GM12878 (cell line): ENCODE measurements around the gene ZNF470. TPM values are rescaled to one million over a fixed set of nuclear protein-coding genes. Genes with fewer than 3 reads are reported as not detected.

ENCODE experiments used
- ATAC-seq: fragments of 200-7000 bp; cut with Tn5 transposase; 3 replicates; pipeline ENCODE4 v1.9.1; 2020; ENCODE audit warnings: mild to moderate bottlenecking, moderate library complexity
- BruUV-seq: library from RNA; stranded (reverse); fragments of 400-500 nt; replicated peaks from 2 replicates; lab custom pipeline; 2021; lab: Mats Ljungman, UMichigan
- CTCF ChIA-PET: fragments of 300-600 bp; sonication (Branson Sonifier 250); formaldehyde crosslinking; extraction: SDS; loops from one replicate; lab custom pipeline; 2021; ENCODE audit warnings: inconsistent platforms; lab: Yijun Ruan, JAX
- POLR2A ChIA-PET: fragments of 350-600 bp; formaldehyde crosslinking; extraction: SDS; loops from one replicate; lab custom pipeline; 2021; ENCODE audit warnings: inconsistent platforms; lab: Charles Lee
- RAD21 ChIA-PET: fragments of 300-600 bp; sonication (Branson Sonifier 250); formaldehyde crosslinking; loops from one replicate; lab custom pipeline; 2023; ENCODE audit warnings: antibody characterized with exemption; ENCODE audit not compliant: unreplicated experiment; lab: Charles Lee
- SMC1A ChIA-PET: fragments of 300-600 bp; sonication (Branson Sonifier 250); formaldehyde crosslinking; loops from one replicate; lab custom pipeline; 2023; ENCODE audit not compliant: unreplicated experiment, uncharacterized antibody; lab: Charles Lee
- DNase-seq: peaks from one replicate; pipeline ENCODE4 v3.0.0-alpha.2; 2011; ENCODE audit warnings: low read depth, low spot score
- FAIRE-seq: peaks from 3 replicates; lab custom pipeline; 2011; peaks lifted over from hg19 to GRCh38; lab: Jason Lieb, UNC
- H2AFZ ChIP-seq: 2 replicates; pipeline ENCODE4 v1.6.0; 2011; ENCODE audit warnings: low read depth, low read length, control low read depth; ENCODE audit not compliant: control insufficient read depth
- H3K27ac ChIP-seq: 2 replicates; pipeline ENCODE4 v1.5.1; 2011; ENCODE audit warnings: control low read depth; ENCODE audit not compliant: control insufficient read depth, insufficient read depth
- H3K27me3 ChIP-seq, 2 experiments: replicated peaks in 1 of 2; 2 replicates each; pipeline versions ENCODE4 v1.6.0 to v1.6.1; 2011; ENCODE audit warnings: low read length in 1 of 2; ENCODE audit not compliant: control insufficient read depth in 2 of 2, insufficient read depth in 2 of 2
- H3K36me3 ChIP-seq, 2 experiments: 2 replicates each; pipeline ENCODE4 v1.5.1; 2011; ENCODE audit warnings: low read length in 1 of 2; ENCODE audit not compliant: control insufficient read depth in 2 of 2, insufficient read depth in 2 of 2
- H3K4me1 ChIP-seq: 2 replicates; pipeline ENCODE4 v1.6.1; 2011; ENCODE audit warnings: mild to moderate bottlenecking, low read length, moderate library complexity, mixed read lengths; ENCODE audit not compliant: control insufficient read depth, insufficient read depth
- H3K4me2 ChIP-seq: 2 replicates; pipeline ENCODE4 v1.6.0; 2011; ENCODE audit warnings: control low read depth; ENCODE audit not compliant: control insufficient read depth, insufficient read depth
- H3K4me3 ChIP-seq: fragments of 200-600 bp; sonication (generic); 2 replicates; pipeline ENCODE4 v1.5.1; 2016
- H3K79me2 ChIP-seq: 2 replicates; pipeline ENCODE4 v1.6.0; 2011; ENCODE audit warnings: low read length; ENCODE audit not compliant: control insufficient read depth, insufficient read depth
- H3K9ac ChIP-seq: 2 replicates; pipeline ENCODE4 v1.8.0; 2011; ENCODE audit warnings: low read length, control low read depth, mixed read lengths; ENCODE audit not compliant: control insufficient read depth, insufficient read depth
- H3K9me3 ChIP-seq: replicated peaks from 3 replicates; pipeline ENCODE4 v1.5.1; 2011; ENCODE audit warnings: mild to moderate bottlenecking, low read length; ENCODE audit not compliant: control insufficient read depth, insufficient read depth
- H4K20me1 ChIP-seq: 2 replicates; pipeline ENCODE4 v1.6.0; 2011; ENCODE audit not compliant: control insufficient read depth, insufficient read depth
- BRCA1 ChIP-seq: IDR thresholded peaks from 2 replicates; pipeline ENCODE4 v1.6.1; 2011; ENCODE audit warnings: low read depth, low read length, improper control_type of control experiment
- IRF4 ChIP-seq: IDR thresholded peaks from 2 replicates; pipeline ENCODE4 v1.6.1; 2011; ENCODE audit warnings: low read depth, low read length
- KAT2A ChIP-seq: conservative IDR thresholded peaks from 2 replicates; pipeline ENCODE4 v1.6.1; 2011; ENCODE audit warnings: low read depth, low read length; ENCODE audit not compliant: control insufficient read depth
- KLF5 ChIP-seq: fragments of 450-650 bp; IDR thresholded peaks from 2 replicates; pipeline ENCODE4 v1.6.1; 2014; ENCODE audit warnings: mild to moderate bottlenecking; ENCODE audit not compliant: partially characterized antibody
- NFXL1 ChIP-seq: fragments of 450-650 bp; IDR thresholded peaks from 2 replicates; pipeline ENCODE4 v1.6.1; 2017; ENCODE audit warnings: antibody characterized with exemption, mild to moderate bottlenecking, borderline replicate concordance
- RBBP5 ChIP-seq: fragments of 200-600 bp; sonication (generic); conservative IDR thresholded peaks from 2 replicates; pipeline ENCODE4 v1.6.1; 2016
- SMARCA5 ChIP-seq: fragments of 450-650 bp; IDR thresholded peaks from 2 replicates; pipeline ENCODE4 v1.6.1; 2017; ENCODE audit warnings: mild to moderate bottlenecking
- SMC3 ChIP-seq: IDR thresholded peaks from 2 replicates; pipeline ENCODE4 v1.6.1; 2011; ENCODE audit warnings: low read length, improper control_type of control experiment, borderline replicate concordance
- STAT3 ChIP-seq: IDR thresholded peaks from 2 replicates; pipeline ENCODE4 v1.6.1; 2011; ENCODE audit warnings: low read depth, low read length, improper control_type of control experiment
- WGBS: methylation state at CpG from one replicate; pipeline ENCODE4 v1.1.6; 2016; ENCODE audit warnings: low lambda C conversion rate; ENCODE audit not compliant: insufficient replicate concordance, insufficient coverage; ENCODE audit errors: missing lambda C conversion rate; 5-methylcytosine and 5-hydroxymethylcytosine counted together
- in situ Hi-C: fragments of 300-500 bp; cut with MboI; formaldehyde crosslinking; loops from 9 replicates; pipeline ENCODE4 v1.14.3; 2018; ENCODE audit warnings: mixed read lengths
- intact Hi-C: fragments of 100-400 bp; cut with micrococcal nuclease; formaldehyde crosslinking; loops from one replicate; pipeline ENCODE4 v1.14.2; 2022; ENCODE audit not compliant: unreplicated experiment
- polyA plus RNA-seq, 11 experiments: library from polyadenylated mRNA; depleted of rRNA in 4 of 11; unstranded in 6 of 11; stranded (reverse) in 5 of 11; fragments of >200 nt; fragmentation: Nextera tagmentation in 4 of 11; fragmentation: Illumina TruSeq in 1 of 11; extraction: Ambion mirVana in 4 of 11; extraction: Trizol in 1 of 11; gene quantifications; 1 replicate in 1 of 11; 2 replicates in 10 of 11; pipeline versions ENCODE4 v1.2.1 to v1.2.3, GENCODE V29; 2011 to 2016; ENCODE audit warnings: inconsistent platforms in 2 of 11, missing spikeins in 2 of 11, low read depth in 1 of 11
- total RNA-seq, 4 experiments: library from RNA; depleted of rRNA in 3 of 4; stranded (reverse); fragments of >200 nt in 3 of 4; fragmentation: Illumina TruSeq in 1 of 4; extraction: Trizol in 1 of 4; gene quantifications; 2 replicates each; pipeline versions ENCODE4 v1.2.1 to v1.2.3, GENCODE V29; 2013 to 2021
- TF ChIP-seq, protein P1 (sequence below), 3 experiments: IDR thresholded peaks in 2 of 3; conservative IDR thresholded peaks in 1 of 3; 2 replicates each; pipeline ENCODE4 v1.5.1; 2011; ENCODE audit warnings: low read depth in 3 of 3, low read length in 3 of 3, mild to moderate bottlenecking in 3 of 3, control low read depth in 2 of 3, moderate library complexity in 2 of 3, inconsistent platforms in 1 of 3, mixed read lengths in 1 of 3; ENCODE audit not compliant: control insufficient read depth in 2 of 3, insufficient read depth in 1 of 3; ENCODE audit errors: extremely low read depth in 1 of 3

The ZNF470 gene
- total and polyA plus RNA-seq, 10 of the 15 experiments (the other 5 are each of a cell fraction or from before 2014, with no cell fraction given), result 0.16 to 1.4 (median 0.56) TPM

DNA sequence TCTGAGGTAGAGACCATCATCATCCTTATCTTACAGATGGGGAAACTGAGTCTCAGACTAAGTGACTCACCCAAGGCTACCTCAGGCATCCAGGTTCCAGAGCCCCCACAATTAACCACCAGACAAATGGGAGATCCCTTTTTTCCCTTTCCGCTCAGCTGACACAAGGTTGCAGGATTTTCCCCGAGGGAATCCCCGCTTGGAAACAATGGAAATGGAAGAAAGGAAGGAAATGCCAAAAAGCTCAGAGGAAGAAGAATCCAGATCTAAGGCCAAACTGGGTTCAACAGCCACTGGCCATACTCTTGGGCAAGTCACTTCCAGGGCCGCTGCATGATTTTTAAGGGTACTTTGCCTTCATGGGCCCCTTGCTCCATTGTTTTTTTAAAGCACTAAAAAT is 29.4 kb downstream of the ZNF470 start:
- H3K9ac ChIP-seq, result no peak overlapping the region
- POLR2A ChIA-PET, result no interaction called here
- H3K9me3 ChIP-seq, result peaks cover 3% of the 10 kb centered on the region; the same call in 2 of the 3 replicates
- no peak overlapping the region for H3K4me2 ChIP-seq
- TF ChIP-seq SMARCA5, result no peak
- TF ChIP-seq, all 136 proteins: peak for 0
- in situ Hi-C loops, result no loop called here
- intact Hi-C loops, result no loop called here
- Histone ChIP-seq H2AFZ (no peak overlapping the region), H3K27me3 (no peaks in the 10 kb centered on the region), H3K4me3 (no peak overlapping the region), H3K36me3 (no peaks in the 10 kb centered on the region), H4K20me1 (no peaks in the 10 kb centered on the region), H3K4me1 (no peaks in the 10 kb centered on the region; the same call in 1 of the 2 replicates), H3K27ac (no peak overlapping the region), H3K79me2 (peaks cover 2% of the 10 kb centered on the region; the same call in 1 of the 2 replicates)
- ATAC-seq (no peak), FAIRE-seq (no peak), DNase-seq (no peak)
- ChIA-PET SMC1A (no interaction called here), CTCF (no interaction called here), RAD21 (no interaction called here)
- no TSS peak for BruUV-seq
- WGBS, result 81% methylated on average over 4 of the region's 4 CpGs

- ChIA-PET POLR2A (no interaction called here), SMC1A (no interaction called here), RAD21 (no interaction called here), CTCF (no interaction called here)
- H3K79me2 ChIP-seq, result peaks cover 2% of the 10 kb centered on the region; the same call in 1 of the 2 replicates
- H3K9me3 ChIP-seq, result peaks cover 3% of the 10 kb centered on the region; the same call in 2 of the 3 replicates
- FAIRE-seq, result no peak
- in situ Hi-C loops (no loop called here), intact Hi-C loops (no loop called here)
- H3K4me2 ChIP-seq, result no peak overlapping the region
- H3K4me3 ChIP-seq, result no peak overlapping the region
- TF ChIP-seq SMC3 (no peak), STAT3 (no peak), KLF5 (no peak), IRF4 (no peak), KAT2A (no peak), NFXL1 (no peak), BRCA1 (no peak), RBBP5 (no peak)
- TF ChIP-seq, protein P1, sequence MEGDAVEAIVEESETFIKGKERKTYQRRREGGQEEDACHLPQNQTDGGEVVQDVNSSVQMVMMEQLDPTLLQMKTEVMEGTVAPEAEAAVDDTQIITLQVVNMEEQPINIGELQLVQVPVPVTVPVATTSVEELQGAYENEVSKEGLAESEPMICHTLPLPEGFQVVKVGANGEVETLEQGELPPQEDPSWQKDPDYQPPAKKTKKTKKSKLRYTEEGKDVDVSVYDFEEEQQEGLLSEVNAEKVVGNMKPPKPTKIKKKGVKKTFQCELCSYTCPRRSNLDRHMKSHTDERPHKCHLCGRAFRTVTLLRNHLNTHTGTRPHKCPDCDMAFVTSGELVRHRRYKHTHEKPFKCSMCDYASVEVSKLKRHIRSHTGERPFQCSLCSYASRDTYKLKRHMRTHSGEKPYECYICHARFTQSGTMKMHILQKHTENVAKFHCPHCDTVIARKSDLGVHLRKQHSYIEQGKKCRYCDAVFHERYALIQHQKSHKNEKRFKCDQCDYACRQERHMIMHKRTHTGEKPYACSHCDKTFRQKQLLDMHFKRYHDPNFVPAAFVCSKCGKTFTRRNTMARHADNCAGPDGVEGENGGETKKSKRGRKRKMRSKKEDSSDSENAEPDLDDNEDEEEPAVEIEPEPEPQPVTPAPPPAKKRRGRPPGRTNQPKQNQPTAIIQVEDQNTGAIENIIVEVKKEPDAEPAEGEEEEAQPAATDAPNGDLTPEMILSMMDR (IDR thresholded peaks at IDR 0.05 in 2 of 3, conservative IDR thresholded peaks at IDR 0.05 in 1 of 3; ENCODE audit: control insufficient read depth in 2 of 3, extremely low read depth in 1 of 3, insufficient read depth in 1 of 3, low read depth in 3 of 3, low read length in 3 of 3), result no peak
- no peaks in the 10 kb centered on the region; the same call in 1 of the 2 replicates for H3K4me1 ChIP-seq
- no peak for DNase-seq
- no peak overlapping the region for H3K27ac ChIP-seq
- no TSS peak for BruUV-seq
- no peak overlapping the region for H2AFZ ChIP-seq
- ATAC-seq, result no peak
- H3K27me3 ChIP-seq, result no peaks in the 10 kb centered on the region
- no peaks in the 10 kb centered on the region for H3K36me3 ChIP-seq
- H4K20me1 ChIP-seq, result no peaks in the 10 kb centered on the region
- WGBS, result 88% methylated on average over 4 of the region's 4 CpGs
- H3K9ac ChIP-seq, result no peak overlapping the region
Measured at GRCh38 chr19:56597696-56598095, 30.4 kb downstream of the ZNF470 start.
